HG02623 (cell line): Measurements from ENCODE around the gene PTPRG.

Experiments
- ATAC-seq: cut with Tn5 transposase; IDR thresholded peaks from one replicate; pipeline ENCODE4 v1.9.1; 2021; ENCODE audit warnings: moderate library complexity; ENCODE audit not compliant: unreplicated experiment

Gene PTPRG

DNA sequence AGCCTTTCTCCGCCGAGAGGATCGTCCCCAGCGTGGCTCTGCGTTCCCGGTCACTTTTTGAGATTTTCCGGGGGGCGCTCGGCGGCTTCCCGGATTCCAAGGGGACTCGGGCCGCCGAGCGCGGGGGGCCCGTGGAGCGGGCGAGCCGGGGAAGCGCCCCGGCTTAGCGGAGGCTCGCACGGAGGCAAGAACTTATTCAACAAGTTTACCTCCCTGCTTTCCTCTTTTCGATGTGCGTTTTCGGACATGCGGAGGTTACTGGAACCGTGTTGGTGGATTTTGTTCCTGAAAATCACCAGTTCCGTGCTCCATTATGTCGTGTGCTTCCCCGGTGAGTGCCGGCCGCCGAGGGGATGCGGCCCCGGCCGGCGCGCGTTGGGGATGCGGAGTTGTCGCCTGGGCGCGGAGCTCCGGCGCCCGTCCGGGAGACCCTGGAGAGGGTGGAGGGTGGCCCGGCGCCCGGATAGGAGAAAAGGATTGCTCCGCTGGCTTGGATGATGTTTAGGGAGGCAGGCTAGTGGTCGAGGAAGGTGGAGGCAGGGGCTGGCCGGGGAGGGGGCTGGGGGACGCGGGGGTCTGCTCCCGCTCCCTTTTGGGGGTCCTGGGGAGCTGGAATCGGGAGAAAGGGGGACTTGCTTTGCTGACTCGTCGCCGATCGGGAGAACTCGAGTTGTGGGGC, 810 bp downstream of the PTPRG start:
- ATAC-seq = no peak

DNA sequence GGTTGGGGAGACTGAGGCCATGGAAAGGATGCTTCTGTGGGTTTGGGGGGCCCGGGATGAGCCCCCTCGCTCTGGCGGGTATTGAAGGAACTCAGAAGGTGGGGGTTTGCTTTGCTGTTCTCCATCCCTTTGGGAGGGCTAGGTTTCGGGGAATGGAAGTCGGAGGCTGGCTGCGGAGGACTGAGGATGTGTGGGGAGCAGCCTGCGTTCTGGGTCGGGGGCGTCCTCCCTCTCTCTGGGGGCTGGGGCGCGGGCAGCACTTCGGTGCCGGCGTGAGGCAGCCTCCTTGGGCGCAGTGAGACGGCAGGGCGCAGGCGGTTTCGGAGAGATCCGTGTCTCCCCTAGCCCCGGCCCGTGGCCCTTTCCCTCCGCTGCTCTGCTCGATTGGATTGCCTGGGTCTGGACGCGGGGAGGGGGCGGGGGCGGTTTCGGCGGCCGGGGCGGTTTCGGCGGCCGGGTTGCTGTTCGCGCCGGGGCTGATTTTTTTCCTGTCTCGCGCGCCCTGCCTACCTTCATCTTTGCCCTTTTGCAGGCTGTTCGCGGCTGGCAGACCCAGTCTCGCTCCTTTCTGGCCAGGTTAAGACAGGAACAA, 1.4 kb downstream of the PTPRG start:
- ATAC-seq = no peak

- ATAC-seq = no peak
Measured at GRCh38 chr3:61563313-61564271, 2.2 kb downstream of the PTPRG start.

DNA sequence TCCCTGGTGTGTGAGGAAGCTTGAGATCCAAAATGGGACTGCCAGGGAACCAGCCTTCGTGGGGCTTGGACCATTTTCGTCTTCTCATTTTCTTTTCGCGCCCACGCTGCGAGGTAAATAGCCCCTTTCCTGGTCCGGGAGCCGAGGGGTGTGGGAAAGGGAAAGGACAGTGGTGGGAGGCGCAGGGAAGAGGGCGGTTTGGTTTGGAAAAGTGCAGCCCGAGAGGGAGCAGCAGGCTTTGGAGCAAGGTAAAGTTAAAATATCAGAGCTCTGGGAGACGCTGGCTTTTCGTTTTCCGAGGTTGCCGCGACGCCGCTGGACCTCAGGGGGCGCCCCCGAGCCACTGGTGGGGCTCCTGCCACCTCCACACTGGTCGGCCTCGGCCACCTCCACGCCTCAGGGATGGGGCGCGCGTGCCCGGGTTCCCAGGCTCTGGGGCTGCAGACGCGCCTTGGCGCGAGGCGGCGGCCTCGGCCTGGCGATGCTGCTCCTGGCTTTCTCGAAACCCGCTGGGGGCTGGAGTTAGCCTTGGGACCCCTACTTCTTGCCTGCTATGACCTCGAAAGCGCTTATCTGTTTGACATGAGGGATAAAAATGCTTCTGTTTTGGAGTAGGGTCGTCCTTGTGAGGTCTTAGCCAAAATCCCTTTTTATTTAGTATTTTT, 3.2 kb downstream of the PTPRG start:
- ATAC-seq = no peak

DNA sequence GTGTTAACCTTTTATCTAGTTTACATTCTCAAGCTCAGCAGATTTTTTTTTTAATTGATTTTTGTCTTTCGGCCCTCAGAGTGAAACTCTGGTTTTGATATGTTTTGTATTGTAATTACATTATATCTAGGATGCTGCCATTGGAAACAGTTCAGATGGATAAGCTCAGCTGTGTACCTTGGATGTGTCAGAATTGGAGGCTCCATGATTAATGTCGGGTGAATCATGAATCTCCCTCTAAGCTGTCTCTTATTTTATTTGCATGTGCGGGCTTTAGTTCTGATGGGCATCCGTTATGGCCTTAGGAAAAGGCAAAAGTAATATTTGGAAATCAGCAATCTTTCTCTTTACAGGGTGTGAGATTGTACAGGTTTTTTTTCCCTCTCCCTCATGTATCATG, 4.2 kb downstream of the PTPRG start:
- no peak for ATAC-seq

- ATAC-seq = no peak
Measured at GRCh38 chr3:61568127-61568526, 6.8 kb downstream of the PTPRG start.

GRCh38 chr3:61569856-61570580, 8.6 kb downstream of the PTPRG start:
- ATAC-seq = no peak

DNA sequence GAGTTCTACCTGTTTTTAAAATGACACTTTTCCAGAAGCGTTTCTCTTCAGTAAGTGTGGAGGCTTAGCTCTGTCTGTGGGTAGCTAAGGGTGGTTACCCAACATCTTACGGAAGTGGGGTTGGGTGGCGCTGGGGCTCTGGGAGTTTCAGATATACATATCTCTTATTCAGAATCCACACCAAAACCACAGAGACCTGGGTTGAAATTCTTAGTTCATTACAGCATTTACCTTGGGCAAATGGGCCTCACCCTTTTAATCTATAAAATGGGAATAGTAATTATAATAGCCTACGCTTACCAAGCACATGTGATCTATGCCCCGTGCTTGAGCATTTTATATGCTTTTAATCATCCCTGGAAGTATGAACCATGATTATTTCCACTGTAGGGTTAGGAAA, 9.4 kb downstream of the PTPRG start:
- no peak for ATAC-seq

- no peak for ATAC-seq
Measured at GRCh38 chr3:61571516-61572336, 10.4 kb downstream of the PTPRG start.

DNA sequence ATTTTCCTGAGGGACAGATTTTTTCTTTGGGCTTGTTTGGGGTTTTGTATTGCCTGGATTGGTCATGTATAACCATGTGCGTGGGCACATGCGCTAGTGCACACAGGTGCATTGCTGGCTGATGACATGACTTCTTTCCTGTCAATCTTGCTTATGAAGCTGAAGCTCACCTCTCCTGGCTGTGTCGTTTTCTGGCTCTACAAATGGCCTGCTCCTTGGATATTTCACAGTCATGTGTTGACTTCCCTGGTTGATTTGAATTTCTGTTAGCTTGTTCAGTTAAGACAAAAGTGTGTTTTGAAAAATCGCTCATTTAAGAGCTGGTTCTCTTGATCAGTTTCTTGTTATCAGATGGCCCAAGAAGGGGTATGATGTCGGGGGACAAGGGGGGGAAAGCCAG, 11.5 kb downstream of the PTPRG start:
- ATAC-seq = no peak

DNA sequence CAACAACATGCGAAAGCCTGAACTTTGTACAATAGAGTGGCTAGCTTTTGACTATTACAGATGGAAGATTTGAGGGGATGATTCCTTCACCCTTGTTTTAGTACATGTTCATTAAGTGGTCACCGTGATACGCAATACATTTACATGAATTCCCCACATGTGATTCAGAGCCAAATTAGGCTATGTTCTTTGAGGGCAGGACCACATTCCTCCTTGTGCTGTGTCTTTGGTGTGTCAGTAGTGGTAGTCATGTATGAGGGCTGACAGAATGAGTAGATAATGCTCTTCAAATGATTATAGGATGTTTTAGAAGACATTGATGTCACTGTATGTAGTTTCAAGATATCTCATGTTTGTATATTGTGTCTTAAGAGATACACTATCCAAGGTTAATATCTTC, 12.1 kb downstream of the PTPRG start:
- ATAC-seq = no peak

- no peak for ATAC-seq
Measured at GRCh38 chr3:61574854-61575253, 13.5 kb downstream of the PTPRG start.

DNA sequence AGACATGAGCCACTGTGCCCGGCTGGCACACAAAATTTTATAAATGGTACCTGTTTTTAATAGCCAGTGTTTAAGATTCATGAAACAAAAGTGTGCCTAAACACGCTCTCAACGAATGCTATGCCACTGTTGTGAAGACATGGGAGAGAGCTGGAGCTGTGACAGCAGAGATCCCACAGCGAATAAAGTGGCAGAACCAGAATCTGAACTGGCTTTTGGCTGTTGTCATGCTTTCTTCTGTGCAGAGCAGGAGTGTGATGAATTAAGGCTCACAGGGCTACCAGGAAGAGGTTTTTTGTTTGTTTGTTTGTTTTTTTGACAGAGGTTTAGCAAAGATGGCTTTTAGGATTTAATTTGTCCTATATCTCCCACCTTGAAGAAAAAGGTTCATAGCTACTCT, 14.5 kb downstream of the PTPRG start:
- no peak for ATAC-seq

- no peak for ATAC-seq
Measured at GRCh38 chr3:61577760-61578159, 16.4 kb downstream of the PTPRG start.

- no peak for ATAC-seq
Measured at GRCh38 chr3:61578667-61579367, 17.4 kb downstream of the PTPRG start.

DNA sequence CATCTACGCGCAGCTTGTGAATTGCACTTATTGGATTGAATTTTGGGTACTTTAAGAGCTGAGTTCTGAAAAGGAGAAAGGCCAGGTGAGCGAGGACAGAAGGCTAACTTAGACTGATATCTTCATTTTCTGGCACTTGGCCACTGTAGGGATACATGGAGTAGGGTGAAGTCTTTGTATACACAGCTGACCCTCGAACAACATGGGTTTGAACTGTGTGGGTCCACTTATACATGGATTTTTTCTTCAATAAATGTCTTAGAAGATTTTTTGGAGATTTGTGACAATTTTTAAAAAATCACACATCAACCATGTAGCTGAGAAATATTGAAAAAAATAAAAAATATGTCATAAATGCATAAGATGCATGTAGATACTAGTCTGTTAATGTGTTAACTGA, 18.3 kb downstream of the PTPRG start:
- no peak for ATAC-seq

DNA sequence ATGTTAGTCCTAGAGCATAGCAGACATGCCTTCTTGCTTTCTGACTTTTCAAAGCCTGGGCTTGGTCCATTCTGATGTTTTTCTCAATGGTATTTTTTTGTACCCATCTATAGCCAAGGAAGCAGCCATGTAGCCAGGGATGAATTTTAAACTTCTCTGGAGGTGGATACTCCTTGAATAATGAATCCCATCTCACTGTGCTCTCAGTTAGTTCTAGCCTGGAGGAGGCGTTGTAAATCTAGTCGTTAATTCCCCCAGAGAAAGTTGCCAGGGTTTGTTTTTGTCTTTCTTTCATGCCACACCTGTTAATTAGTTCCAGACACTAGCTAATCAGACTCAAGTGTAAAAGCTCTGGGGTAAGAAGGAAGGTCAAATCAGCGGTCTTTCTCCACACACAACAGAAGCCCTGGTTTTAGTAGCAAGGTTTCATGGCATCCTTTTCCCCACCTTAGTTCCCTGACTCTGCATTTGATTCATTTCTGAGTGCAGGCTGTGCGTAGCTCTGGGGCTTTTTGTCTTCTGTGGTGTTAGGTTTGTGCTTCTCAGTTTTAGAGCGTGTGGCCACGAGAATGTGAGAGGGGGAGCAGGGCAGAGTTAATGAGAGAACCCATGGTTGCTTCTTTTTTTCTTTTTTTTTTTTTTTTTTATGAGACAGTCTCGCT, 19.7 kb downstream of the PTPRG start:
- ATAC-seq = no peak

DNA sequence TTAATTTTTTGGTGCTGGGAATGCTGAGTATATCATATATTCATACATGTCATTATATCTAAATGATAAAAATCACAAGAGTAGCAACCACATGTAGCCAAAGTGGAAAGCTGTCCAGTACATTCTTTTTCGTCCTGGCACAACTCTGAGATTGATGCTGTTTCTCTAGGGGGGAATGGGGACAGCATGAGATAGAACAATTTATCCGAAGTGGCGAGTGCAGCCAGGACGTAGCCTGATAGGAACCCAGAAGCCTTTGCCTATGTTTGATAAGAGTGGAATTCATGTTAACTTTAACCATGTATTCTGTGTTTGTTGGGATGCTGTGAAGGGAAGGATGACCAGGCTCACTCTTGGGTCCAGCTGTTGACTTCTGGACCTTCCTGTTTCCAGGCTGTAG, 20.9 kb downstream of the PTPRG start:
- ATAC-seq = no peak

DNA sequence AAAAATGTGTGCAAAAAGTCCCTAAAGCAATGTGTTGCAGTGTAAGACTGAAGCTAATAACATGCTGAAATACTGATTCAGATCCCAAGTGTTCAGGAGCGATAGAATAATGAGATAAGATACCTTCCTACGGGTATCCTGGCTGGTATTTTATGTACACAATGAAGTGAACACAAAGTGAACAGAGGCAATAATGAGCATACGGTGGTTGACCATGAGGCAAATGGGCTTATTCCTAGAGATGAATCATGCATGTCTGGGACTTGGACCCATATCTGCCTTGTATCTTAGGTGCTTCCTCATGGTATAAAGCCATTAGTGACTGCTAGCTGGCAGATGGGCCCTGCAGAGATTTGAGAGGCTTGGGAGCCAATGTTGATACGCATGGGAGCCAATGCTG, 21.5 kb downstream of the PTPRG start:
- ATAC-seq = no peak
